Right renal cortex interstitium (tissue), 3 donors: ENCODE results near the gene SEC14L2. TPM values are rescaled to one million over a fixed set of nuclear protein-coding genes. Genes with fewer than 3 reads are reported as not detected.
"Not testable (repeated sequence)": the region's sequence is repeated elsewhere in the genome, so short reads cannot be mapped to it uniquely, and the experiment has no call there.

Experiments used
- DNase-seq, 3 donors: peaks; one replicate each; pipeline ENCODE4 v3.0.0-alpha.2; 2013; ENCODE audit warnings: low read depth in 3 of 3, low spot score in 2 of 3
- polyA plus RNA-seq, 3 donors: library from polyadenylated mRNA; unstranded; fragments of 120-200 nt; gene quantifications; one replicate each; pipeline ENCODE4 v1.2.1, GENCODE V29; 2013; ENCODE audit not compliant: insufficient read length in 3 of 3

The SEC14L2 gene
- polyA plus RNA-seq, 3 donors, result 4.4 to 5.2 (median 5.0) TPM

- DNase-seq, result no peak
These were observed 23.2 kb upstream of the SEC14L2 start for GRCh38 chr22:30373331-30374325.

- DNase-seq, result no peak
These were observed 21.4 kb upstream of the SEC14L2 start for GRCh38 chr22:30375312-30375849.

DNA sequence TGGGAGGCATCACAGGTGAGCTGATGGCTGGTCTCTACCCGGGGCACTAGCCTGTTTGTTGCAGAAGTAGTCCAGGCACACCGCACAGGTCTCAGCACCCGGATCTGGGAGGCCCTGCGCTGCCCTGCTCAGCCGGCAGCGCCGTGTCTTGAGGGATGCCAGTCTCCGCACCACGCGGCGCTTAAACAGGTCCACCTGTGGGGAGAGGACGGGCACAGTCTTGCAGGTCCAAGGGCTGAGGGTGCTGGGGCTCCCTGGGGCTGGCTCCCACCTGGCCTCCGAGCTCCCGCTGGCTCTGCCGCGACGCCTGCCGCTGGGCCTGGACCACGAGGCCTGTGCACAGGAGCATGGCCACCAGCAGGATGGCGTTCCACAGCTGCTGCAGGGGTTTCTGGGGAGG, 16.8 kb upstream of the SEC14L2 start:
- DNase-seq, result no peak

DNA sequence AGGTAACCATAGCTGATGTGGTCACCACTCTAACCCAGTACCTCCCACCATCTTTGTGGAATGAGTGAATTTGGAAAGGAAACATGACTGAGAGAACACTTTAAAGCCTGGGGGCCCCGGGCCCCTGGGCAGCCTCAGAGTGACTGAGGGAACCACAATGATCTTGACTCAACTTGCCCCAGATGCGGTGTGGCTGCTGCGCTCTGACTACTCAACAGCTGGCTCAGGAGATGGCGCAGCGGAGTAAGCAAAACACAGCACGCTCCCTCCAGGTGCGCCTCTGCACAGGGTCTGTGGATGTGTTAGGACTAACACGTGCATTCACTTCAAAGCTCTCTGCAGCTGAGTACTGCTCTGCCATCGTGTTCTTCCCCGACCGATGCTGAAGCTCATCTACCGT, 15.6 kb upstream of the SEC14L2 start:
- no peak for DNase-seq

DNA sequence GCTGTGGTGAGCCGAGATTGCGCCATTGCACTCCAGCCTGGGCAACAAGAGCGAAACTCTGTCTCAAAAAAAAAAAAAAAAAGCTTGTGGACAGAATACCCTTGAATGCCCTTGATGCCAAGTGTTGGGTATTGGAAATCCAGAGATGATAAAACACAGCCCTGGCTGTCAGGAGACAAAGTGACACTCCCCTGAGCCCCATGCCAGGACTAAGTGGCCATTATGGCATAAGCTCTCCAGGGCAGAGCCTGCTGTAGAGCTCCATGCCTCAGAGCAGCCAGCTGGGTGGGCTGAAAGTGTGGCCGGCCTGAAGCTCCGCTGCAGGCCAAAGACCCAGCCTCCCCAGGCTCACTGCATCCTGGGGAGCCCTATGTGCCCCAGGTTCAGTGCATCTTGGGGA, 14.5 kb upstream of the SEC14L2 start:
- no peak for DNase-seq

- no peak for DNase-seq
These were observed 13.8 kb upstream of the SEC14L2 start for GRCh38 chr22:30383061-30383460.

DNA sequence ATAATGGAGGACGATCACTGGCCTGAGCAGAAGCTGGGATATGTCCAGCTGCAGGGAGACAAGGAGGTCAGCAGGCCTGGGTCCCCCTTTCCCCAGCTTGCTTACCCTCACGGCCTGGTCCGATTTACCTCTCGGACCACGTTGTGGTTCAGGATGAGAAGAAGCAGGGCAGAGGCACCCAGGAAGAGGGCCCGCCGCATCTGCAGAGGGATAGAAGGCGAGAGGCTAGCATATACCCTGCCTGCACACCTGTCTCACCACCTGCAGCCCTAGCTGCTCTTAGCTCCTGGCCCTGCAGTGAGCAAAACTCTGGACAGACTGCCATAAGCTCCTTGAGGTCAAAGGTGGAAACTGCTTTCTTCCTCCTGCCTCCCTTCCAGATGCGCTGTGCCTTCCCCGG, 10.9 kb upstream of the SEC14L2 start:
- DNase-seq, result no peak

DNA sequence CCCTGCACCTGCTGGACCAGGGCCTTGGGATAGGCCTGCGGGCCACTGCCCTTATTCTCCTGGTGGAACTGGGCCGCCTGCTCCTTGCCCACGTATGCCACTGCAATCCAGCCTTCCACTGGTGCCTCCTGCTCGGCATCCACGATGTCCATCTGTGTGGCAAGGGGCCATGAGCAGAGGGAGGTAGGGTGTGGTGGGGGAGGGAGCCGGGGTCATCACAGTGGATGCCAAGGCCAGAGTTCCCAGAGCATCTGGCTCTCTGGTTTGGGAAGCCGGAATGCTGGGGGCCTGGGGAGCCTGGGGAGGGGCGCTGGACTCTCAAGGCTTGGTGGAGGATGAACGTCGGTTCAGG, 10.2 kb upstream of the SEC14L2 start:
- DNase-seq, result no peak

GRCh38 chr22:30386960-30387827, 9.6 kb upstream of the SEC14L2 start, which contains the start of gene RNF215:
RNF215 (minus strand) TSS chr22:30387411; CDS start chr22:30387313, 98 bp downstream.
- DNase-seq, result peak in 2 of 3 donors; percentile 68 to 75

DNA sequence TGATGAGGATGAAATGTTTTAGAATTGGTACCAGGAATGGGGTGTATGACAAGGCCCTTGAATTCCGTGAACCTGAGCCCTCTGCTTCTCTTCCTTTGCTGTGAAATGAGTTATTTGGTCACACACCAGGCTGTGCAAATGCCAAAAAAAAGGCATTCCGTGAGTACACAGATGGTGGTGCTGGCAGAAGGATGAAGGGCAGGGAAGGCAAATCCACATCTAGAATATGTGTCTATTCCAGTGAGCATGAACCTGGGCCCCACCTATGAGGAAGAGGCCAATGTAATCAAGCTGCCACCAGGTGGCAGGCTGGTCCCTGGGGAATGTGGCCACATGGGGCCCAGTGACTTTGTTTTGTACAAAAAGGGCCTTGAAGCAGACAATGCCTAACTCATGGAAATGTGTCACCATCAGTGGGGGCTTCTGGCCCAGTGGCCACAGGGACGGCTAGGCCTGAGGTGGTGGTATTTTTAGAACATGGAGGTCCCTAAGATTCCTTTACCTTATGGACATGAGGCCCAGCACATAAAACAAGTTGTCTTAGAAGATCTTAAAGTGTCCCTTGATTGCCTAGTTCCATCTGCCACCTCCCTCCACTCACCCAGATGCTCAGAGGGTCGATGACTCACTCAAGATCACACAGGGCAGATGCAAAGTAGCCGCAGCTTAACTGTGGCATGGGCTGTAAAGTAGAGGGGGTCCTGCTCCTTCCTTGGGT, 5.7 kb upstream of the SEC14L2 start:
- DNase-seq, result no peak

GRCh38 chr22:30392661-30393321, 4.0 kb upstream of the SEC14L2 start:
- no peak for DNase-seq

DNA sequence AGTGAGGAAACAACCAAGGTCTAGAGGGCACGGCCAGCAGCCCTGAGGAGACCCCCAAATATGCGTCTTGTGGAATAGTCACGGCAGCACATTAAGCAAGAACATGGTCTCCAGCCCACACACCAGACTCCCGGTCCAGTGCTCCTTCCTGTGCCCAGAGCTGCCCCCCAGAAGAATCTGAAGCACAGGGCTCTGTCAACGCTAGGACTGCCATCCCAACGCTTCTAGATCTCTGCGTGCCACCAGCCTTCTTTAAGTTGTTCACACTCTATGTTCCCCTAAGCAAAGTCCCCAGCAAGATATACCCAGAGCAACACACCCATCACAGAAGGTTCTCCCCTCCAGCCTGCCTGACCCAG, 3.5 kb upstream of the SEC14L2 start:
- no peak for DNase-seq

GRCh38 chr22:30393885-30394284, 2.9 kb upstream of the SEC14L2 start:
- no peak for DNase-seq

GRCh38 chr22:30397656-30398635, 1.1 kb downstream of the SEC14L2 start:
- no peak for DNase-seq

DNA sequence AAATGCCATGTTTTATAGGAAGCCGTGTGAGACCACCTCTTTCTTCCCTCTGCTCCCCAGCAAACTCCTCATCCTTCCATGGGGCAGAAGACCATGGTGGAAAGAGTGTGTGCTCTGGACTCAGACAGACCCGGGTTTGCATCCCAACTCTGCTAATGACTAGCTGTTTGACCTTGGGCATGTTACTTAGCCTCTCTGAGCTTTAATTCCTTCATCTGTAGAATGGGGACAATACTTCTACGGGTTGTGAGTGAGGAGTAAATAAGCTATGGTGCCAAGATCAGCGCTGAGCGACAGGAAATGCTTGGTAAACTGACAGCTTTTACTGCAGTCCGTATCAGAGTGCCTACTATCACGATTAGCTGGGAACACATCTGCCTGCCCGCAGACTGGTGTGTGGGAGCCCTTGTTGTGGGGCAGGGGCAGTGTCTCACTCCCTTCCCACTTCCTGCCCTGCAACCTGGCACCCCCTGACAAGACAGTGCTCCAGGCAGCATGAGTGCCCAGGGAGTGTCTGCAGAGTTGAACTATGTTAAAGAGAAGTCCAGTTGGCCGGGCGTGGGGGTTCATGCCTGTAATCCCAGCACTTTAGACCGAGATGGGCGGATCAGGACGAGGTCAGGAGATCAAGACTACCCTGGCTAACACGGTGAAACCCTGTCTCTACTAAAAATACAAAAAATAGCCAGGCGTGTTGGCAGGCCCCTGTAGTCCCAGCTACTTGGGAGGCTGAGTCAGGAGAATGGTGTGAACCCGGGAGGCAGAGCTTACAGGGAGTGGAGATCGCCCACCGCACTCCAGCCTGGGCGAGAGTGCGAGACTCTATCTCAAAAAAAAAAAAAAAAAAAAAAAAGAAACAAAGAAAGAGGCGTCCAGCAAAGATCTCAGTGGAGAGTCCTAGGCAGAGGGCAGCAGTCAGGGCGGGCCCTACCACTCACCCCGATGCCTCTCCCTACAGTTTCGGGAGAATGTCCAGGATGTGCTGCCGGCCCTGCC, 2.2 kb downstream of the SEC14L2 start:
- no peak for DNase-seq

GRCh38 chr22:30399718-30400117, 2.9 kb downstream of the SEC14L2 start:
- no peak for DNase-seq

GRCh38 chr22:30400159-30400558, 3.3 kb downstream of the SEC14L2 start:
- DNase-seq, result no peak

DNA sequence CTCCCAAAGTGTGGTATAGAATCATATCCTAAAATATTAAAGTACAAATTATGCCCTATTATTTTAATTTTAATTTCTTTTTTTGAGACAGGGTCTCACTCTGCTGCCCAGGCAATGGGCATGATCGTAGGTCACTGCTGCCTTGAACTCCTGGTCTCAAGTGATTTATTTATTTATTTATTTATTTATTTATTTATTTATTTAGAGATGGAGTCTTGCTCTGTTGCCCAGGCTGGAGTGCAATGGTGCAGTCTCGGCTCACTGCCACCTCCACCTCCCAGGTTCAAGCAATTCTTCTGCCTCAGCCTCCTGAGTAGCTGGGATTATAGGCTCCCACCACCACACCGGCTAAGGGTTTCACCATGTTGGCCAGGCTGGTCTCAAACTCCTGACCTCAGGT, 4.2 kb downstream of the SEC14L2 start:
- not testable (repeated sequence) for DNase-seq
